ENCODE results near the gene DCUN1D5.

DNA sequence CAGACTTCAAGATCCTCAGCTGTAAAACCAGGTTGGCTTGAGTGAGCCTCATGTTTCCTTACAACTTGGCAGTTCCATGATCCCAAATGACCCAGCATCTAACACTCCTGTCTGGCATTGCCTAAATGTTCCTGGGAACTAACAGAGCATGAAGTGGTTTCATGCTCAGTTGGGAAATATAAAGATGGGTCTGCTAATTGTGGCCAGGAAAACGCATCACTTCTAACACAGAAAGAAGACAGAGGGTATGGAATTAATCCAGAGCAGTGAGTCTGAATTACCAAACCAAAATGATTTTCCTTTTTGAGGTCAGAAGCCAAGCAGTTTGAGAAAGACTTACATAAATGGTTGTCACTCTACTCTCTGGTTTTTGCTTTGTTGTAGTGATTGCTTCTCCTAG lies 75.9 kb downstream of the DCUN1D5 start:
- TF ChIP-seq CTCF (IDR thresholded peaks at IDR 0.05) (no peak), POLR2A (IDR thresholded peaks at IDR 0.05) (no peak)

Measured in thyroid gland (tissue), 4 donors.